Activated CD8-positive, alpha-beta memory T cell treated with anti-CD3 and anti-CD28 coated beads for 24 hours (primary cell): Measurements from ENCODE around the gene LDB2.
"Not testable (repeated sequence)": the region's sequence is repeated elsewhere in the genome, so short reads cannot be mapped to it uniquely, and the experiment has no call there.

Source experiments
- DNase-seq: peaks from one replicate; pipeline ENCODE4 v3.0.0-alpha.2; 2020

The LDB2 gene

DNA sequence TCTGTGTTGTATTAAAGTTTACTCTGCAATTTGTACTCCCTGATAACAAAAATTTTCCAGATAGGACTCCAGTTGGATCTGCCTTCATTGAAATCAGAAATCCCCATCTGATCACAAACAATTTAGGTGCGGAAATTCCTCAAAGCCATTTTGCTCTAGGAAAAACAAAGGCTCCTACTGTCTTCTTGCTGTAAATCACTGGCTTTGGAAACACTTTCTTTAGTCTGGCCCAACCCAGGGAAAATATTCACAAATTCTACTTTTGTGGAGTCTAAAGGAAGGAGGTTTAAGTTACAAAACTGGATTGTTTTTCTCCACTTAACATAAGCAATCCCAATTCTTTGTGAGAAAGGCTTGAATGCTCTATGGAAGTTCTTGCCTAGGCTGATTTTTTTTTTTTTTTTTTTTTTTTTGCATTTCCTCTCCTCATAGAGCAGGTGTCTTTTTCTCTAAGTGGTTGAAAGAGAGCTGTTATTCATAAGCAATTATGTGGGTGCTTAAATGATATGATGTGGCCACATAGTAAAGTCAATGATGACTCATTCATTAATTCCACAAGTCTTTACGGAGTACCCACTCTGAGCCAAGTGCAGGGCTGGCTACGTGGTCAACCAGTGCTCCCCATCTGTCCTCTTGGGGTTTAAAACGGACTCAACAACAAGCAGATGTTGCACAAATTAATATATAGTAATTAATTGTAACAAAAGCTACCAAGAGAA, 261.4 kb downstream of the LDB2 start:
- DNase-seq: no peak

DNA sequence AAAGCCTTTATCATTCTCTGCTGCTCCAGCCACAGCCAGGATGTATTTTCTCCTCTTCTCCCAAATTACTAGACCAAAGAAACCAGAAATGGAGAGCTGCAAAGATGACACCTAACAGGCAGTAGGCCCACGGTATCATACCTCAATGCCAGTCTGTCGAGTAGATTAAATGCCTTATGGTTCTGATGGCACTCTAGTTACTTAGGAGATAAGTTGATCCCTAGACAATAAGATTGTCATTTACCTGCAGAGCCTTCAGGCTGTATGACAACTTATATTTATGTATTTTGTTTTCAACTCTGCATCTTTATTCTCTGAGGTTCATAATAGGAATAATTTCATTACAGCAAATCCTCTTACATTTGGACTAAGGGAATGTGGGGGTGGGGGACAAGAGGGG, 262.1 kb downstream of the LDB2 start:
- DNase-seq: no peak

GRCh38 chr4:16629274-16629673, 269.2 kb downstream of the LDB2 start:
- DNase-seq: not testable (repeated sequence)

GRCh38 chr4:16628835-16629234, 269.6 kb downstream of the LDB2 start:
- not testable (repeated sequence) for DNase-seq

DNA sequence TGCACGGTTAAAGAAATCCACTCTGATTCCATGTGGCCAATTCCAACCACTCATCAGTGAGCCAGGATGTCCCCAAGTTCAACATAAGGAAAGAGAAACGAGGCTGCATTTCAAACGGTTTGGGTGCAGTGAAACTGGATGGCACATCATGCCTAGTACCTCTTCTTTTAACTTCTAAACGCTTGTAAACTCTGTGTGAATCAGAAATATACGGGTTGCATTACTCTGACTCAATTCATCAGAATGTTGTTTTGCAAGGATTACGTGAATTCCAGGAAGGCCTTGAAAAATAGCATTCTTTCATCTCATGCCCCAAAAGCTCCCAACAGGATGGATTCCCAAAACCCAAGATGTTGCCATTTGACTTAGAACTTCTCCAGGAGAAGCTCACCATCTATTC, 270.4 kb downstream of the LDB2 start:
- DNase-seq: no peak

- no peak for DNase-seq
Observed at GRCh38 chr4:16626945-16627344, 271.5 kb downstream of the LDB2 start.

DNA sequence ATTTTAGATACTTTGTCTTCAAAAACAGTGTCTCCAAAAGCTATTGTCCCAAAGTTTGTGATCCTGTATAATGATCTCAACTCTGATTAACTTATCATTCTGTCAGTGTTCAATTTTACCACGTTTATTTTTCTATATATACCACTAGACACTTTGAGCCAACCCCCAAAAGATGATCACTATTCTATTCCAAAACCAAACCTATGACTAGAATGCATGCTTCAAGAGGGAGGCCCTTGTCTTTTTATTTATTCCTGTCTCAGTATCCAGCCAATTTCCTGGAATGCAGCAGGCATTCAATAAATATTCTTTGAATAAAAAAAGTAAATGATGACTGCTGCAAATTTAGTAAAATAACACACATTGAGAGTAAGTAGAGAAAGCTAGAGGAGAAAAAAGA, 275.6 kb downstream of the LDB2 start:
- no peak for DNase-seq

GRCh38 chr4:16617435-16617834, 281.0 kb downstream of the LDB2 start:
- no peak for DNase-seq

DNA sequence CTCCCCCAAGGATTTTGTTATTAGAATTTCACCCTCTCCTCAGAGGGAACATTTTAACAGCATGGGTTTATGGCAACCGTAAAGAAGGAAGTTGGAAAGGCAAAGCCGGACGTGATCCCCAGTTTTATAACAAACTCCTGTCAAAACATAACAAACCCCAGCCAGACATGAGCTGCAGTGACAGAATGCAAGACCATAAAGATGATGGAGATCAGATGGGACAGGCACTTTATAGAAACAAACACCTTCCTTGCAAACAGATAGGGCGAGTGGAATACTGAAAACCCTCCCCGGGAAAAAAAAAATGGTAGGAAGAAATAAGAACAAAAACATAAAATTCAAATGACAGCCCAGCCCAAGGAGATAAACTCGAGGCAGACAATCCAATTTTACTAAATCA, 281.4 kb downstream of the LDB2 start:
- no peak for DNase-seq

- DNase-seq: no peak
Observed at GRCh38 chr4:16609170-16609758, 289.2 kb downstream of the LDB2 start.

DNA sequence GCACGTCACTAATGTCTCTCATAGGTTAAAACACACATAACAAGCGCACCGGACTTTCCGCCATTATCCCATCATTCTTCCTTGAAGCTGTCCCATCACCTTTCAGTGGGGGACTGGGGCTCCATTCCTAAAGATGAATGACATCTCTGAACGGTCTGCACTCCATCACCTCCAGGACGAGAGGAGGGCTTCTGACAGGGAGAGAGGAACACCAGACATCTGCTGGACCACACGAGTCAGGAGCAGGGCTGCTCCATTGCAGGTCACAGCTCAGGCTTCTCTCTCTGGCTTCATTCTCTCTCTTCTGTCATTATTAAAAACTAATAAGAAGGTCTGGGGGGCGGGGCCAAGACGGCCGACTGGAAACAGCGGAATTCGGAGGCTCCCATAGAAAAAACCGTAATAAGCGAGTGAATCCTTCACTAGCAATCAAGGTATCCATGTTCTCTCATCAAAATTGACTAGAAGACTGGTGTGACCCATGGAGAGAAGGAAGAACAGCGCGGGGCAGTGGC, 289.8 kb downstream of the LDB2 start:
- DNase-seq: no peak

DNA sequence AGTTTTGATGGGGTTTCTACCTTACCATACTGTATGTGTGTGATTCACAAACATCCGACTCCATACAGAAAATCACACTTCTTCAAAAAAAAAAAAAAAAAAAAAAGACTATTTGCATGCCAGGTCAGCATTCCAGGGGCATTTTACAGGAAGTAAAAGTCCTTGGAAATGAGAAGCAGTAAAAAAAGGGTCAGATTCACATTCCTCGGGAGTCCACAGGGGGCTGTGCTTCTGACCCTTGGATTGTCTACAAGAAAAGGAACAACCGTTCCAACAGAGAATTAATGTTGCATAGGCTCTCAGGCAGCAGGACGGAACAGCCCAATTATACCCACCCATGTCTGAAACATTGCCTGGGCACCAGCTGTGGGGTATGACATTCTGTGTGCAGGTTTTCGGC, 290.3 kb downstream of the LDB2 start:
- DNase-seq: no peak

DNA sequence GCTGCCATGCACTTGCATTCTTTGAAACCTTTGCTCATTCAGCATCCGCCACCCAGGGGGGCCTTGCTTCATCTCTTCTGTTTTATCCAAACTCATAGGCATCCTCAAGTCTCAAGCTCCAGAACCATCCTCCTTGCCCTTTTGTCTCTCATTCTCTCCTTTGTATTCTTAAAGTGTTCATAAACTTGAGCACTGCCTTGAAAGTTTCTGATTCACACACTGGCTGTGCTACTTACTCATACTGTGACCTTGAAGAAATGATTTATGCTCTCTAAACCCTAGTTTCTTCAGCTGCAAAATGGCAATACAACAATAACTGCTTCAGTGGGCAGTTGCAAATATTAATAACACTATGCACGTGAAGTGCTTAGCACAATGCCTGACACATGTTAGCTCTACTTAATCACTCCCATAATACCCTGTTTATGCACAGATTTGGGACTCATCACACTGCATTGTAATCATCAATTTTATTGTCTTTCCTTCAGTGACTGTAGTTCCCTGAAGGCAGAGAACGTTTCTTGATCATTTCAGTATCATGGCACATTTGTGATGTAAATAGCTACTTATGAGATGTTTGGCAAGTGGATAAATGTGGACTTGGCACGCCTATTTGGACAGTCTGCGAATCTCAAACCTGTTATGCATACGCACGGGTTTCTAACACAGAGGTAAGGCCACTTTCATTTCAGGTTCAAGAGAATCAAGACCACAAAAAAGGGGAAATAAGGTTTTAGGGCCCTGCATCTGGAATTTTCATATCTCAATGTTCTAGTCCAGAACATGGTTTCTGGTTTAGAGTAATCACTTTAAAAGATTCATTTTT, 291.0 kb downstream of the LDB2 start:
- DNase-seq: no peak

DNA sequence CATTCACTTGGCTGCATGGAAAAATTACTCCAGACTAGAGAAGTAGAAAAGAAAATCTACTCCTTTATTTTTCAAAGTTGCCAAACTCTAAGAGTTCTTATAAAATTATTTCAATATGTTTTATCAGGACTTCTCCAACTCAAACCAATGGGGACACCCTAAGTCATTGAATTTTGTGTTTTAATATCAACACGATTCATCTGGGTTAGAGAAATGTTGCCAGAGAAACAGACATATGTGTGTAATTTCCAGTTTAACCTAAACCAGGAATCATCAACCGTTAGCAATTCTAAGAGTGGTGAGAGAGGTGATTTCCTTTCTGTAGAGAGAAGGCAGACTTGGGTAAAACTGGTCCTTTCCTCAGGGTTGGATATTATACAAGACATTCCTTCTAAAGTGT, 291.8 kb downstream of the LDB2 start:
- DNase-seq: no peak

- no peak for DNase-seq
Observed at GRCh38 chr4:16603178-16603577, 295.3 kb downstream of the LDB2 start.

- DNase-seq: no peak
Observed at GRCh38 chr4:16598597-16599206, 299.7 kb downstream of the LDB2 start.

- no peak for DNase-seq
Observed at GRCh38 chr4:16597845-16598596, 300.4 kb downstream of the LDB2 start.

GRCh38 chr4:16597443-16597842, 301.0 kb downstream of the LDB2 start:
- DNase-seq: no peak

DNA sequence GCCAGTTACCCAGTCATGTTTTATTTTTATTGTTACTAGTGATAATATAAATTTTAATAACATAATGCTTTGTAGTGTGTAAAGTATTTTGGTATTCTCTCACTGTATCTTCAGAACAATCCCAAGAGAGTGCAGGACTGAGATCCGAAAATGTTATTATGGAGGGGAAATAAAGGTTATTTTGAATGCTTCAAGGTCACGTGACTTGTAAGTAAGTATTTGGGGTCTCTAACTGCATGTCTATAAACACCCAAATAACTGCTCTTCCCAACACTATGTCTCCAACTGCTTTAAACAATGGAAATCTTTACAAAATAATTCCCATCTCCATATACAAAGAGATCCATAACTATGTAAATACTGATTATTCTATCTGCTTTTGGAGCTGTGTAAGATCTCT, 302.2 kb downstream of the LDB2 start:
- no peak for DNase-seq

DNA sequence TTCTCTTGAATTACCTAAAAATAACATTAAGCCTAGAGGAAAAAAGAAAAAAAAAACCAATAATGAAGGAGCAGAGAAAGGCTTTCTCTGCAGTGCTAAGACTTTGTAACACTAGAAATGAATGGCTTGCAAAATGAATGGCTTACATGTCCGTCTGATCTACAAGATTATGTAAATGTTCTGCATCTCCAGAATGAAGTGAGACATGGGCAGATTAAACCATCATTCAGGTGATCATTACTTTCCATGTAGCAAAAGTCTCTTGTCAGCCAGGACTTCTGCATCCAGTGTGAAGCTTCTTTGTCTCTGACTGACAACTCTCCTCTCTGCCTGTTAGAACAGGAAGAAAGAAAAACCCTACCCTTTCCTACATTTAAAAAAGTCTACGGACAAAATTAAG, 304.3 kb downstream of the LDB2 start:
- no peak for DNase-seq

GRCh38 chr4:16593386-16593785, 305.1 kb downstream of the LDB2 start:
- no peak for DNase-seq

DNA sequence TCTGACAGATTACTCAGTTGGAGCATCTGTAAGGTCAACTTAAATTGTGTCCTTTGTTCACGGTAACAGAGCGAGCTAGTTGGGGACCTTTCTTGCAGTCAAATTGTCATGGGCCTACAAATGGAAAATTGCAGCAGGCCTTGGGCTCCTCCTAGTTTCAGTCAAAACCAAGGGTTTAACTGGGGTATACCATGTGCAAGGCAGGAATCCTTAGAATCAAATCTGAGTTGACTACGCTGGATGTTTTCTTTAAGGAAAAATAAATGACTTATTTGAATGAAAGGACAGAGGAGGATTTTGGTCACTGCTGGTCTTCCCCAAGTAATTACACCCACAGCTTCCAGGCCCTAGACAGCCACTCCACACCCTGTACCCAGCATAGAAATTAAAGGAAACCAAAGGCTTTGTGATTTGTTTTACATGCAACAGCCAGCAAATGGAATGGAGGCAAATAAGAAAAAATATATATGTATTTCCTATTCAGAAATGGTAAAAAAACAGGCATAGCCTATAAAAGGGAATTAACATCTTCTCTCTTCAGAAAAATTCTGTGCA, 307.1 kb downstream of the LDB2 start:
- DNase-seq: no peak
